ENCODE measurements around the gene WDR86. TPM values are rescaled to one million over a fixed set of nuclear protein-coding genes. Genes with fewer than 3 reads are reported as not detected.

WDR86 gene
- total RNA-seq, 2 experiments from 2014 or later, result 0.26 to 0.32 TPM

GRCh38 chr7:151392426-151392825 lies 17.4 kb downstream of the WDR86 start:
- Mint-ChIP-seq H3K36me3 (ENCODE audit: low read depth) (no peaks in the 10 kb centered on the region), H3K4me1 (ENCODE audit: low read depth) (no peaks in the 10 kb centered on the region), H3K4me3 (no peak overlapping the region), H3K27ac (no peak overlapping the region), H3K9me3 (ENCODE audit: insufficient read depth) (no peaks in the 10 kb centered on the region), H3K27me3 (ENCODE audit: low read depth) (no peaks in the 10 kb centered on the region)
- DNase-seq (no peak), ATAC-seq (no peak)
- POLR2A ChIA-PET, result no interaction called here
- CTCF ChIA-PET, result no interaction called here

DNA sequence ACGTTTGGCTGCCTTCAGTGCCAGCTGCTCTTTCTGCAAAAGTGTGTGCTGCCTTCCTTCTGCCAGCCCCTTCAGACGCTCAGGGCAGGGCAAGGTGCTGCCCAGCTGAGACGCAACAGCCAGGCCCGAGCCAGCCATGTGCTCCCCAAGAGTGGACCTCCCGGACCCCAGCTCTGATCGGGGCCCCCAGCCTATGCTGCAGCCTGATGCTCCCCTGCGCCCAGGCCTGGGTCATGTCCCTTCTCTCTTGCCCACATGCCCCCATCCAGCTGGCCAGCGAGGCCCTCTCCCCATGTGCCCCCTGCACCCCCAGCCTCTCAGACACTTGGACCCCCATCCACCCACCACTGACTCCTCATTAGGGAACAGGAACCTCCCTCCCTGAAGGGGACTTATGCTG lies 17.8 kb downstream of the WDR86 start:
- DNase-seq (no peak), ATAC-seq (no peak)
- no peaks in the 10 kb centered on the region for H3K4me1 Mint-ChIP-seq (ENCODE audit: low read depth)
- no peak overlapping the region for H3K27ac Mint-ChIP-seq
- H3K27me3 Mint-ChIP-seq (ENCODE audit: low read depth), result no peaks in the 10 kb centered on the region
- CTCF ChIA-PET, result no interaction called here
- POLR2A ChIA-PET, result no interaction called here
- no peak overlapping the region for H3K4me3 Mint-ChIP-seq
- H3K36me3 Mint-ChIP-seq (ENCODE audit: low read depth), result no peaks in the 10 kb centered on the region
- H3K9me3 Mint-ChIP-seq (ENCODE audit: insufficient read depth), result no peaks in the 10 kb centered on the region

DNA sequence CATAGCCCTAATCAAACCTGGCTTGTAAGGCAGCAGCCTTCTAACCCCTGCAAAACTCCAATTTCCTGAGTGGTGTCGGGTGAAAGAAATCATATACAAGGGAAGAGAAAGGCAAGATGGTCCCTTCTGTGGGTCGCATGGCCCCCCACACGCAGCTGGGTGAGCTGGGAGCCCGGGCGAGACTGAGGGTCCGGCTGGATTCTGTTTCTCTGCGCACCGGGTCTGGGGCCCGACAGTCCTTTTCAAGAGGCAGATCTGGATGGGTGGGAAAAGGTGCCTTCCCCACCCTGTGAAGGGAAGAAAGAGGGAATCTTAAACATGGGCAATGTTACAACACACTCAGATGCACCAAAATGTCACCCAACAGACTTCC lies 18.5 kb downstream of the WDR86 start:
- no peak overlapping the region for H3K4me3 Mint-ChIP-seq
- CTCF ChIA-PET, result no interaction called here
- H3K27ac Mint-ChIP-seq, result no peak overlapping the region
- no peaks in the 10 kb centered on the region for H3K4me1 Mint-ChIP-seq (ENCODE audit: low read depth)
- no peaks in the 10 kb centered on the region for H3K27me3 Mint-ChIP-seq (ENCODE audit: low read depth)
- no peaks in the 10 kb centered on the region for H3K36me3 Mint-ChIP-seq (ENCODE audit: low read depth)
- POLR2A ChIA-PET, result no interaction called here
- DNase-seq (no peak), ATAC-seq (no peak)
- H3K9me3 Mint-ChIP-seq (ENCODE audit: insufficient read depth), result no peaks in the 10 kb centered on the region

DNA sequence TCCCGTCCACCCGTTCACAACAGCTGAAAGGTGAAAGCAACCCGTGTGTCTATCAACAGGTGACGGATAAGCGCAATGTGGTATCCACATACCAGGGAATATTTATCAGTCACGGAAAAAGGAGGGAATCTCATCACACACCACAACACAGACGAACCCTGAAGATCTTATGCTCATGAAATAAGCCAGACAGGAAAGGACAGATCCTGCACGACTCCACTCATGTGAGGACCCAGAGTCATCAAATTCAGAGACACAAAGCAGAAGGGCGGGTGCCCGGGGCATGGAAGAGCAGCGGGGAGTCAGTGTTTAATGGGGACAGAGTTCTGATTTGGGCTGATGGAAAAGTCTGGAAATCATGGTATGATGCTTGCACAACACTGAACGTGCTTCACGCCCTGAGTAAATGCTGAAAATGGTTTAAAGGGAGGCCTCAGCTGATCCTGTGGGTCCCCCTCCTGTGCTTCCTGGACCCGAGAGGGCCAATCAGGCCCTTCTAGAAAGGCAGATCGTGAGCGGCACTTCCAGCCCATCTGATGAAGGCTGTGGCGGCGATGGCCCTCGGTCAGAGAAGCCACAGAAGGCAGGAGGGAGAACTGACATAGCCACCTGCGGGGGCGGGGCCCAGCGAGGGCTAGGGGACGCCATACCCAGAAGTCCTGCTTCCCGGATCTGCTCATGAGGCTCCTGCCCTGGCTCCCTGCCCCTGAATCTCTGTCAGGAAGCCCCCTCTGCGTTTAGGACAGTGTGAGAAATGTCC lies 19.1 kb downstream of the WDR86 start:
- no peaks in the 10 kb centered on the region for H3K4me1 Mint-ChIP-seq (ENCODE audit: low read depth)
- H3K36me3 Mint-ChIP-seq (ENCODE audit: low read depth), result no peaks in the 10 kb centered on the region
- H3K27ac Mint-ChIP-seq, result no peak overlapping the region
- POLR2A ChIA-PET, result no interaction called here
- no peaks in the 10 kb centered on the region for H3K27me3 Mint-ChIP-seq (ENCODE audit: low read depth)
- H3K4me3 Mint-ChIP-seq, result no peak overlapping the region
- ATAC-seq (no peak), DNase-seq (no peak)
- CTCF ChIA-PET, result no interaction called here
- no peaks in the 10 kb centered on the region for H3K9me3 Mint-ChIP-seq (ENCODE audit: insufficient read depth)

GRCh38 chr7:151389768-151390597 lies 19.9 kb downstream of the WDR86 start:
- Mint-ChIP-seq H3K9me3 (ENCODE audit: insufficient read depth) (no peaks in the 10 kb centered on the region), H3K4me3 (no peak overlapping the region), H3K27ac (no peak overlapping the region), H3K27me3 (ENCODE audit: low read depth) (no peaks in the 10 kb centered on the region), H3K4me1 (ENCODE audit: low read depth) (no peaks in the 10 kb centered on the region), H3K36me3 (ENCODE audit: low read depth) (no peaks in the 10 kb centered on the region)
- ATAC-seq, result no peak
- ChIA-PET CTCF (no interaction called here), POLR2A (no interaction called here)
- DNase-seq, result no peak

- ChIA-PET CTCF (no interaction called here), POLR2A (no interaction called here)
- Mint-ChIP-seq H3K36me3 (ENCODE audit: low read depth) (no peaks in the 10 kb centered on the region), H3K27me3 (ENCODE audit: low read depth) (peaks cover 4% of the 10 kb centered on the region), H3K4me1 (ENCODE audit: low read depth) (no peaks in the 10 kb centered on the region), H3K9me3 (ENCODE audit: insufficient read depth) (no peaks in the 10 kb centered on the region), H3K4me3 (no peak overlapping the region), H3K27ac (no peak overlapping the region)
- DNase-seq, result no peak
- no peak for ATAC-seq
Measured at GRCh38 chr7:151389096-151389767, 20.6 kb downstream of the WDR86 start.

DNA sequence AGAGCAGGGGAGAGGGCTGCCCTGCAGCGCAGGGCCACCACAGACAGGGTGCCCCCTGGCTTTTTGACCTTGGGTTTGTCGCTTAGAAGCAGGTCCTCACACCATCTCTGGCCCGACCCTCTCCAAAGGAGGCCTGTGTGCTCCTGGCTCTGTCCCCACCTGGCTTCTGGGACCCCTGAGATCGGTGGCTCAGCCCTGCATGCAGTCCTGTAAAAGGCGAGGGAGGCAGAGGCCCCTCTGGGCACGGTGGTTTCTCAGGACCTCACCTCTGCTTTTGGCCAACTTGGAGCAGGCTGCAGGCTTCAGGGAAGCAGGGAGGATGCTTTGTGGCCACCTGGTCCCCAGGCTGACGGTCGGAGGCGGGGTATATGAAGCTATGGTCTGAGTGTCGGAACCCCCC lies 21.4 kb downstream of the WDR86 start:
- CTCF ChIA-PET, result no interaction called here
- ATAC-seq (no peak), DNase-seq (no peak)
- Mint-ChIP-seq H3K27ac (no peak overlapping the region), H3K4me3 (no peak overlapping the region), H3K4me1 (ENCODE audit: low read depth) (no peaks in the 10 kb centered on the region), H3K36me3 (ENCODE audit: low read depth) (no peaks in the 10 kb centered on the region), H3K27me3 (ENCODE audit: low read depth) (peaks cover 10% of the 10 kb centered on the region), H3K9me3 (ENCODE audit: insufficient read depth) (no peaks in the 10 kb centered on the region)
- POLR2A ChIA-PET, result no interaction called here

GRCh38 chr7:151388007-151388297 lies 21.9 kb downstream of the WDR86 start:
- H3K4me3 Mint-ChIP-seq, result no peak overlapping the region
- H3K27ac Mint-ChIP-seq, result no peak overlapping the region
- POLR2A ChIA-PET, result no interaction called here
- CTCF ChIA-PET, result no interaction called here
- H3K9me3 Mint-ChIP-seq (ENCODE audit: insufficient read depth), result no peaks in the 10 kb centered on the region
- no peaks in the 10 kb centered on the region for H3K4me1 Mint-ChIP-seq (ENCODE audit: low read depth)
- peaks cover 11% of the 10 kb centered on the region for H3K27me3 Mint-ChIP-seq (ENCODE audit: low read depth)
- DNase-seq (no peak), ATAC-seq (no peak)
- no peaks in the 10 kb centered on the region for H3K36me3 Mint-ChIP-seq (ENCODE audit: low read depth)

GRCh38 chr7:151387161-151388006 lies 22.5 kb downstream of the WDR86 start:
- no peaks in the 10 kb centered on the region for H3K9me3 Mint-ChIP-seq (ENCODE audit: insufficient read depth)
- H3K27me3 Mint-ChIP-seq (ENCODE audit: low read depth), result peaks cover 16% of the 10 kb centered on the region
- DNase-seq, result no peak
- peaks cover 3% of the 10 kb centered on the region for H3K4me1 Mint-ChIP-seq (ENCODE audit: low read depth)
- H3K27ac Mint-ChIP-seq, result no peak overlapping the region
- no peaks in the 10 kb centered on the region for H3K36me3 Mint-ChIP-seq (ENCODE audit: low read depth)
- H3K4me3 Mint-ChIP-seq, result no peak overlapping the region
- no peak for ATAC-seq
- ChIA-PET POLR2A (no interaction called here), CTCF (no interaction called here)

DNA sequence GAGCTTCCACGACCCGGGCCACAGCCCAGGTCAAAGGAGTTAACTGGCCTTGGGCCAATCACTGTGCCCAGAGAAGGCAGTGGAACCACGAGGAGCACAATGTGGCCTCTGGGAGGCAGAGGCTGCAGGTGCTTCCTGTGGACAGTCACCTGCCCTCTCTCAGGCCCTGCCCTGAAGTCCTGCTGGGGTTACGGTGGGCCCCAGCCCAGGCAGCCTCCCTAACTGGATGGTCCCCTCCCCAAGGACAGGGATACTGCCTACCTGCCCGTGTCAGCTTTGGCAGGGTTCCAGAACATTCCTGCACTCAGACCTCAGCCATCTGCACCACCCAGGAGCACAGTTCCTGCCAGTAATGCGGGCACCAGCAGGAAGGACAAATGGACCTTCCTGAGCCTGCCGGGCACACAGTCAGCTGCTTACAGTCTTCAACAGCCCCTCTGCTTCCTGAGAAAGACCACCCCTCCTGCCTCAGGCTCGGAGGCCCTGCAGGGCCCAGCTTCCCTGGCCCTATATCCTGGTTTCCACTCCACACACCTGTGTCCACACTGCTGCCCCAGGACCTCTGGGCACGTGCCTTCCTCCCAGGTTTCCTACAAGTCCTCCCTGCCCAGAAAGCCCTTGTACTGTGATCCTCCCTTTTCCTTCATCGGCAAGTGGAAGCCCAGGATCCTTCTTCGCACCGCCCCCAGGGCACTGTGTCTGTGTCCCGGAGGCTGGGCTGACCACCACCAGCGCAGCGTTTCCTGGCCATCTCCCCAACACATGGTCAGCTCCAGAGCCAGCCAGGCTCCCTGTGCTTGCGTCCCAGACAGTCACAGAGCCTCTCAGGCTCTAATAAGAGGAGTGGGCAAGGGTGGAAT lies 23.3 kb downstream of the WDR86 start:
- DNase-seq (no peak), ATAC-seq (no peak)
- Mint-ChIP-seq H3K27ac (no peak overlapping the region), H3K4me1 (ENCODE audit: low read depth) (peaks cover 7% of the 10 kb centered on the region), H3K36me3 (ENCODE audit: low read depth) (no peaks in the 10 kb centered on the region), H3K4me3 (no peak overlapping the region), H3K9me3 (ENCODE audit: insufficient read depth) (no peaks in the 10 kb centered on the region), H3K27me3 (ENCODE audit: low read depth) (peaks cover 21% of the 10 kb centered on the region)
- ChIA-PET POLR2A (no interaction called here), CTCF (no interaction called here)

DNA sequence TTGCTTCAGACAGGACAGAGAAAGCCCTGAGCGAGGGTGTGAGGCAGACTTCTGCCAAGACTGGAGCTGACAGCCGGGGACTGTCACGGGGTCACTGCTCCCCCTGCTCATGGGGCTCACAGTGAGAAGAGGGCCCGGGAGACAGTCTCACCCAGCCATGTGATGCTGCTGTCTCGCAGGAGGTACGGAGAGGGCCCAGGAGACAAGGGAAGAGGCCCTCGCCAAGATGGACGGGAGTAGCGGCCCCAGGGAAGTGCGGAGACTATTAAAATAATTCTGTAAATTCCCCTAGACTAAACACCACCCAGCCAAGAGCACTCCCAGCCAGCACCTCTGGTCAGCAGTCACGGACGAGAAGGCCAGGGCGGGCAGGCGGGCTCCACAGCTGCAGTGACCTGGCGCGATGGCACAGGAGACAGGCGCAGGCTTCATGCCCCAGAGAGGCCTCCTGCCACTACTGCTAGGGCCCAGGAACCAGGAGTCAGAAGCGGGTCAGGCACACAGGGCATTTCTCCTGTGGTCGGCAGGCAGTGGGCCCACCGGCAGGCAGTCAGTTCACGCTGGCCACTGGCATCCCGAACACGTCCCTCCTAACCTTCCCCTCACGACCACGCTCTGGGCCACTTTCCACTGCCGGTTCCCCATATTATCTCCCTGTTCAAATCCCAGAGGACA lies 24.1 kb downstream of the WDR86 start:
- no peak overlapping the region for H3K27ac Mint-ChIP-seq
- peaks cover 10% of the 10 kb centered on the region for H3K4me1 Mint-ChIP-seq (ENCODE audit: low read depth)
- no peaks in the 10 kb centered on the region for H3K36me3 Mint-ChIP-seq (ENCODE audit: low read depth)
- ATAC-seq (no peak), DNase-seq (no peak)
- no peaks in the 10 kb centered on the region for H3K9me3 Mint-ChIP-seq (ENCODE audit: insufficient read depth)
- CTCF ChIA-PET, result no interaction called here
- peaks cover 21% of the 10 kb centered on the region for H3K27me3 Mint-ChIP-seq (ENCODE audit: low read depth)
- POLR2A ChIA-PET, result no interaction called here
- H3K4me3 Mint-ChIP-seq, result no peak overlapping the region

All from activated CD8-positive, alpha-beta T cell treated with anti-CD3 and anti-CD28 coated beads, Interleukin-2, amount 10 ng/mL, durations not matched to agents 7 days and 5 days (primary cell).